Endothelial cell (in vitro differentiated cells): ENCODE data around the gene EDIL3. TPM values are rescaled to one million over a fixed set of nuclear protein-coding genes. Genes with fewer than 3 reads are reported as not detected.

Source experiments
- DNase-seq: peaks from one replicate; pipeline ENCODE4 v3.0.0; 2021; ENCODE audit warnings: low spot score
- H3K27ac Mint-ChIP-seq: one replicate; pipeline ENCODE4 v1.8.0; 2021; ENCODE audit warnings: mixed read lengths, inconsistent platforms; ENCODE audit not compliant: unreplicated experiment
- H3K27me3 Mint-ChIP-seq: one replicate; pipeline ENCODE4 v1.8.0; 2021; ENCODE audit warnings: mild to moderate bottlenecking, moderate library complexity, mixed read lengths, inconsistent platforms; ENCODE audit not compliant: unreplicated experiment
- H3K36me3 Mint-ChIP-seq: one replicate; pipeline ENCODE4 v1.8.0; 2021; ENCODE audit warnings: mild to moderate bottlenecking, low read depth, mixed read lengths, inconsistent platforms; ENCODE audit not compliant: unreplicated experiment
- H3K4me1 Mint-ChIP-seq: one replicate; pipeline ENCODE4 v1.8.0; 2021; ENCODE audit warnings: mild to moderate bottlenecking, mixed read lengths, inconsistent platforms; ENCODE audit not compliant: unreplicated experiment
- H3K4me3 Mint-ChIP-seq: one replicate; pipeline ENCODE4 v1.8.0; 2021; ENCODE audit warnings: mild to moderate bottlenecking, mixed read lengths, inconsistent platforms; ENCODE audit not compliant: unreplicated experiment
- H3K9me3 Mint-ChIP-seq: one replicate; pipeline ENCODE4 v1.8.0; 2021; ENCODE audit warnings: mixed read lengths, inconsistent platforms; ENCODE audit not compliant: unreplicated experiment
- total RNA-seq: library from RNA; stranded (reverse); fragmentation: NEBNext Ultra II Directional; extraction: Animal tissue kit (Norgen Biotek cat#: 25700); gene quantifications from one replicate; pipeline ENCODE4 v1.2.1, GENCODE V29; 2021; ENCODE audit not compliant: unreplicated experiment
- TF ChIP-seq, protein P1 (sequence below): fragments of 200-600 bp; sonication (generic); IDR thresholded peaks from one replicate; pipeline ENCODE4 v1.5.0; 2021; ENCODE audit warnings: antibody characterized with exemption; ENCODE audit not compliant: unreplicated experiment

Gene EDIL3
- total RNA-seq, 1 donor from 2014 or later = 74.6 TPM

DNA sequence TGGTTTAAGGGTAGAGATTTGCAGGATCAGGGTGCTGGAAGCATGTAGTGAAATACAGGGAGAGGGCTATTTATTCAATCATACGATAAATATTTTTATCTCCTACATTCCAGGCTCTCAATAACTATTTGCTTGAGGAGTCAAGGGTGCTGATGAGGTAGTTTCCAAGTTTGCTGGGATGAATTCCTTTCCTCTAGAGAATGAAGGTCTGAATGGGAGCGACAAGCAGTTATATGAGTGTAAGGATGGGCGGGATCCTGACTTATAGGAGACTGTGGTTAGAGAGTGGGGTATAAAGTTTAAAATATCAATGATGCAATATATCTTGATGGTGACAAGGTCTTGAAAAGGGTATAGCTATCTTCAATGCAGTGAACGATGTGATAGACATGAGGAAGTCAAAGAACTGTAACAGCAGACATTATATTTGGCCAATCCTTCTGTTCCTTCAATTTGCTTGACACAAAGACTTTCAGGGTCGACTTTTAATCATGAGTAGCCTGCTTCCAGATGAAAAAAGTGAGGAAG is 462.9 kb downstream of the EDIL3 start:
- TF ChIP-seq, protein P1, sequence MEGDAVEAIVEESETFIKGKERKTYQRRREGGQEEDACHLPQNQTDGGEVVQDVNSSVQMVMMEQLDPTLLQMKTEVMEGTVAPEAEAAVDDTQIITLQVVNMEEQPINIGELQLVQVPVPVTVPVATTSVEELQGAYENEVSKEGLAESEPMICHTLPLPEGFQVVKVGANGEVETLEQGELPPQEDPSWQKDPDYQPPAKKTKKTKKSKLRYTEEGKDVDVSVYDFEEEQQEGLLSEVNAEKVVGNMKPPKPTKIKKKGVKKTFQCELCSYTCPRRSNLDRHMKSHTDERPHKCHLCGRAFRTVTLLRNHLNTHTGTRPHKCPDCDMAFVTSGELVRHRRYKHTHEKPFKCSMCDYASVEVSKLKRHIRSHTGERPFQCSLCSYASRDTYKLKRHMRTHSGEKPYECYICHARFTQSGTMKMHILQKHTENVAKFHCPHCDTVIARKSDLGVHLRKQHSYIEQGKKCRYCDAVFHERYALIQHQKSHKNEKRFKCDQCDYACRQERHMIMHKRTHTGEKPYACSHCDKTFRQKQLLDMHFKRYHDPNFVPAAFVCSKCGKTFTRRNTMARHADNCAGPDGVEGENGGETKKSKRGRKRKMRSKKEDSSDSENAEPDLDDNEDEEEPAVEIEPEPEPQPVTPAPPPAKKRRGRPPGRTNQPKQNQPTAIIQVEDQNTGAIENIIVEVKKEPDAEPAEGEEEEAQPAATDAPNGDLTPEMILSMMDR = no peak
- Mint-ChIP-seq H3K4me3 (no peak overlapping the region), H3K36me3 (peaks cover 4% of the 10 kb centered on the region), H3K9me3 (no peaks in the 10 kb centered on the region), H3K4me1 (peaks cover 73% of the 10 kb centered on the region), H3K27me3 (peaks cover 2% of the 10 kb centered on the region), H3K27ac (peak overlapping the region; percentile 33)
- no peak for DNase-seq

DNA sequence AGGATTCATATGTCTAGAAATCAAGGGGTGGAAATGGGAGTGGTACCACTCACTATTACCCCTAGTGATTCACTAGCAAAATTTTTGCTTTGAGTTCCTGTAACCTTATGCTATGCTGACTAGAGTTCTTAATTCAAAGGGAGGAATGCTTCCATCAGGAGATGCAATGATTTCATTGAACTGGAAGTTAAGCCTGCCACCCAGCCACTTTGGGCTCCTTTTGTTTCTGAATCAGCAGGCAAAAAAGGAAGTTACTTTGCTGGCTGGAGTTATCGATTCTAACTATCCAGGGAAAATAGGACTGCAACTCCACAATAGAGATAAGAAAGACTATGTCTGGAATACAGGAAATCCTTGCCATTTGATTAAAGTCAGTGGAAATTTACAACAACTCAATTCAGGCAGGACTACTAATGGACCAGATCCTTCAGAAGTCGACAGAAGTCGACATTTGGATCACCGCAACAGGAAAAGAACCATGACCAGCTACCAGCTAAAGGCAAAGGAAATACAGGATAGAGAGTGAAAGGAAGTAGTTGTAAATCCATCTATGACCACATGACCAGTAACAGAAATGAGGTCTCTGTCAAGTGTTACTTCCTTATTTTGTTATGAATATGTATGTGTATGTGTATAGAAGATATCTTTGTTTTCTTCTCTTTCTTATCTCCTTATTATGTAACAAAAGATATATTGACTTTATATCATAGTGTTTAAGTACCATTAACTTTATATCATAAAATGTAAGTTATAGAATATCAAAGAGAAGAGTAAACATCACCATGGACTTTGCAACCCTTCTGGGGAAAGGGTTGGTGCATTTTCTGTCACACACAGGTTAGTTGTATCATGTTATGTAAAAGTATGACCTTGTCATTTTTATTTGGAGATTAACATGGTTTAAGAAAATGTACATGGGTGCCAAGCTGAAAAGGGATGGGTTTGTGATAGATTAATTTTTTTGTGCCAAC is 465.3 kb downstream of the EDIL3 start:
- Mint-ChIP-seq H3K27ac (peak overlapping the region; percentile 93), H3K4me1 (peaks cover 69% of the 10 kb centered on the region)

DNA sequence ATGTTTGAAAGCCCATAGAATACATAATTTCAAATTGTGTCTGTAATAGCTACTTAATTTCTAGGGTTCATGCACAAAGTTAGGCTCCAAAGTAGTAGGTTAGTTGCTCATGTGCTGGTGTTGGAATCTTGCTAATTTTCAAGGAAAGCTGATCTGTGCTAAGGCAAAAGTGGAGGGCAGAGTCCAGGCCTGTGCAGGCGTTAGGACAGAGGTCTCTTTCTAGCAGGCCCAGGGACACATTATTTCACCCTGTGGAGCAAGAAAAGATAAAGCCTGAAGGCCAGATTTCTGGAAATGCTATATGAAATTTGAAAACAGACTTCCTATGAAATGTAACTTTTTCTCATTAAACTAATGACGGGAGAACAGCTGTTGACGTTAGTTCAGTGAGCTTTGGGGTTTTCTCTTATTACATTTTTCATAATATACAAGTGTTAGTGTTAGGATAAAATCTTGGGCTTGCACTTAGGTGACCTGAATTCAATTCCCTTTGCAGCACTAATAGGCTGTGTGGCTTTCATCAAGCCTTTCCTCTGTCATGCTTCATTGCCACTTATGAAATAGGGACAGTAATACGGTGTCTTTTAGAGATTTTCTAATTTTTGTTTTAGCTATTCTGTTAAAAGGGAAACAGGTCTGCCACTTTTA is 467.3 kb downstream of the EDIL3 start:
- H3K36me3 Mint-ChIP-seq = no peaks in the 10 kb centered on the region
- no peak for DNase-seq
- H3K27me3 Mint-ChIP-seq = no peaks in the 10 kb centered on the region
- H3K4me1 Mint-ChIP-seq = peaks cover 63% of the 10 kb centered on the region
- H3K27ac Mint-ChIP-seq = peak overlapping the region; percentile 73
- H3K9me3 Mint-ChIP-seq = no peaks in the 10 kb centered on the region
- no peak overlapping the region for H3K4me3 Mint-ChIP-seq
- TF ChIP-seq, protein P1 = no peak

More for the DNA sequence above, 465.3 kb downstream of the EDIL3 start:
- Mint-ChIP-seq H3K4me3 (no peak overlapping the region), H3K27me3 (peaks cover 2% of the 10 kb centered on the region), H3K9me3 (no peaks in the 10 kb centered on the region), H3K36me3 (peaks cover 4% of the 10 kb centered on the region)
- TF ChIP-seq, protein P1 = no peak
- DNase-seq = peak; percentile 9

DNA sequence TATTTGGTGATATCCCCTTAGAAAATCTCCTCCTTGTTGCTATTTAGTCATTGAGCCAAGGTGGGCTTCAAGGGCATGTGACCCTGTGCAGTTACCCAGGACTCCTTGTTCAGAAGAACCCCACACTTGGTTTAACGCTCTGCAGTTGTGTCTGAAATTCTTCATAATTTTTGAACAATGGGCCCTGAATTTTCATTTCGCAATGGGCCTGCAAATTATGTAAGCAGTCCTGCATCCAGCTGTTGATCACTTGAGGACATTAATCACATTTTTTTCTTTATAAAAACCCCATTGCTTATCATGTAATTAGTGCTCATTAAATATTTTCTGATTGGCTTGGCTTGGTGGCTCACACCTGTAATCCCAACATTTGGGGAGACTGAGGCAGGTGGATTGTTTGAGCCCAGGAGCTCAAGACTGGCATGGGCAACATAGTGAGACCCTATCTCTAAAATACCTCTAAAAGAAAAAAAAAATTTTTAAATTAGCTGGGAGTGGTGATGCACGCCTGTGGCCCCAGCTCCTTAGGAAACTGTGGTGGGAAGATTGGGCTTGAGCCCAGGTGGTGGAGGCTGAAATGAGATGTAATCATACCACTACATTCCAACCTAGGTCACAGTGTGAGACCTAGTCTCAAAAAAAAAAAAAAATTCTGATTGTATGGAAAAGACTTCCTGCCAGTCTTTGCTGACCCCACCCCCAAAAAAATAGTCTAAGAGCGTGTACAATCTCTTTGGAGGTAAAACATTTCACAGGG is 469.8 kb downstream of the EDIL3 start:
- Mint-ChIP-seq H3K4me3 (no peak overlapping the region), H3K9me3 (no peaks in the 10 kb centered on the region), H3K36me3 (no peaks in the 10 kb centered on the region), H3K4me1 (peaks cover 49% of the 10 kb centered on the region), H3K27ac (no peak overlapping the region), H3K27me3 (no peaks in the 10 kb centered on the region)
- no peak for DNase-seq
- TF ChIP-seq, protein P1 = no peak
